Ramos (cell line): ENCODE results near the gene C16orf95.
"Not testable (repeated sequence)": the region's sequence is repeated elsewhere in the genome, so short reads cannot be mapped to it uniquely, and the experiment has no call there.

Source experiments
- in situ Hi-C: fragments of 300-500 bp; cut with MboI; formaldehyde crosslinking; loops from one replicate; pipeline ENCODE4 v1.14.3; 2022; ENCODE audit warnings: low sequenced_read_pairs; ENCODE audit not compliant: unreplicated experiment

Gene C16orf95

GRCh38 chr16:87263418-87264052 lies 53.7 kb downstream of the C16orf95 start:
- in situ Hi-C loops: no loop called here

- in situ Hi-C loops: no loop called here
These were observed 57.8 kb downstream of the C16orf95 start for GRCh38 chr16:87259431-87259830.

DNA sequence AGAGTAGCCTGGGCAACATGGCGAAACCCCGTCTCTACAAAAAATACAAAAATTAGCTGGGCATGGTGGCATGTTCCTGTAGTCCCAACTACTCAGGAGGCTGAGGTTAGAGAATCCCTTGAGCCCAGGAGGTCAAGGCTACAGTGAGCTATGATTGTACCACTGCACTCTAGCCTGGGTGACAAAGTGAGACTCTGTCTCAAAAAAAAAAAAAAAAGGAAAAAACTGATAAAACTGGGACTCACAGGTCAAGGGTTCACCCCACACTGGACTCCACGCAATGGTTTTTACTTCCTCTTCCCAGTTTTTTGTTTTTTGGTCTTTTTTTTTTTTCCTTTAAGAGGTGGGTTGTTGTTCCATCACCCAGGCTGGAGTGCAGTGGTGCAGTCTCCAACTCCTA lies 58.5 kb downstream of the C16orf95 start:
- in situ Hi-C loops: not testable (repeated sequence)

- in situ Hi-C loops: no loop called here
These were observed 61.3 kb downstream of the C16orf95 start for GRCh38 chr16:87255866-87256265.

GRCh38 chr16:87254734-87255133 lies 62.5 kb downstream of the C16orf95 start:
- in situ Hi-C loops: no loop called here

DNA sequence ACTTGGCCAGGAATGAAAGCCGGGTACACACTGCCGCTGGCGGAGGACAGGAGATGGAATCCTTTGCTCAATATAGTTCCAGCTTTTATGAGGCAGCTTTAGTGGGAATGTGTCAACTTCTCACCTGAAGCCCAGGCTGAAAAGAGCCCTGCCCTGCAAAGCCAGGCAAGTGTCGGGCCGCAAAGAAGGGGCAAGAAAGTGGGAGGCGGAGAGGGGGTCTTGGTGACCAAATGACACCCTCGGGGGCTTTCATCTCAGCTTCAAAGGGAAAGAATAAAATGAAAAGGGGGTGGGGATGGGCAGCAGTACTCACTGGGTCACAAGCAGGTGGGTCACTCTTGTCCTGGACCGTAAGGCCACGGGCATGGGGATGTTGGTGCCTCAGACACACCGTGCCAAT lies 62.9 kb downstream of the C16orf95 start:
- in situ Hi-C loops: no loop called here

DNA sequence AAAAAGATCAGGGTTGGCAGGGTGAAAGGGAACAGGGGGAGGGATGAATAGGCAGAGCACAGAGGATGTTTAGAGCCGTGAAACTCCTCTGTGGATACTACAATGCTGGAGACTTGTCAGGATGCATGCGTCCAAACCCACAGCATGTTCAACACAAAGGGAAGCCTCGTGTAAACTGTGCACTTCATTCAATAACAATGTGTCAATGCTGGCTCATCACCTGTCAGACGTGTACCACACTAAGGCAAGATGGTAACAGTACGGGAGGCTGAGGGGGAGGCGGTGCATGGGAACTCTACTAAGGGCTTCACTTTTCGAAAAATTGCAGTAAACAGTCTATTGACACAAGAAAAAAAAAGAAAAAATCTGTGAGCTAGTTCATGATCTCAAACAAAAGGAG lies 63.7 kb downstream of the C16orf95 start:
- in situ Hi-C loops: no loop called here
